ENCODE measurements around the gene C1orf87.

C1orf87 gene

DNA sequence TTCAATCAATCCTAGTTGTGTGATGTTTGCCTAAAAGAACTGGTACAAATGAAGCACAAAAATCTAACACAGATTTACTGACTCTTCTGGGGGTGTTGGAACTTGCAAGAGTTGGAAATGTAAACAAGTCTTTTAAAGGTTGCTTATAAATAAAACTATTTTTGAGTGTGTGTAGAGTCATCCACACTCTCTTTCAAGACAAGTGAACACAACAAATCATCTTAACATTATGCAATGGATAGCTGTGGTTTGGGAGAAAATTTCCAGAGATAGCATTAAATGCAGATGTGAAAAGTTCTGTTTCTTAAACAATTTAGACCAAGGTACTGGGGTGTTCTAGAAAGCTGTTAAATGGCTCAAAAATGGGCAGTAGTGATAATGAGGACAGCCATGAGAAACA is 28.7 kb downstream of the C1orf87 start:
- Histone ChIP-seq H3K4me1 (ENCODE audit: insufficient read depth, low read length) (no peaks in the 10 kb centered on the region), H3K4me3 (ENCODE audit: low read depth in 1 of 2, low read length in 2 of 2) (no peak overlapping the region), H3K9ac (ENCODE audit: low read depth, low read length) (no peak overlapping the region), H3K36me3 (ENCODE audit: insufficient read depth, low read length) (no peaks in the 10 kb centered on the region), H3K27me3 (ENCODE audit: insufficient read depth, low read length, poor library complexity) (no peaks in the 10 kb centered on the region), H3K4me2 (ENCODE audit: insufficient read depth, low read length) (no peak overlapping the region), H4K20me1 (ENCODE audit: insufficient read depth, low read length) (no peaks in the 10 kb centered on the region), H2AFZ (ENCODE audit: low read depth, low read length) (no peak overlapping the region), H3K79me2 (ENCODE audit: insufficient read depth, low read length) (no peaks in the 10 kb centered on the region), H3K9me3 (ENCODE audit: insufficient read depth, low read length, severe bottlenecking) (no peaks in the 10 kb centered on the region), H3K27ac (ENCODE audit: low read length) (no peak overlapping the region)
- no peak for ATAC-seq (ENCODE audit: insufficient read depth, low read depth)
- TF ChIP-seq EZH2 (IDR thresholded peaks at IDR 0.05; ENCODE audit: borderline replicate concordance, low read depth, low read length, severe bottlenecking) (no peak), CTCF (IDR thresholded peaks at IDR 0.05; ENCODE audit: borderline replicate concordance, extremely low read depth, low read length, poor library complexity, severe bottlenecking) (no peak)
- no peak for DNase-seq

- no peak overlapping the region for H3K27ac ChIP-seq (ENCODE audit: low read length)
- H3K36me3 ChIP-seq (ENCODE audit: insufficient read depth, low read length) = no peaks in the 10 kb centered on the region
- H2AFZ ChIP-seq (ENCODE audit: low read depth, low read length) = no peak overlapping the region
- H3K4me3 ChIP-seq (ENCODE audit: low read depth in 1 of 2, low read length in 2 of 2) = no peak overlapping the region
- no peaks in the 10 kb centered on the region for H3K4me1 ChIP-seq (ENCODE audit: insufficient read depth, low read length)
- no peaks in the 10 kb centered on the region for H3K79me2 ChIP-seq (ENCODE audit: insufficient read depth, low read length)
- H4K20me1 ChIP-seq (ENCODE audit: insufficient read depth, low read length) = no peaks in the 10 kb centered on the region
- H3K4me2 ChIP-seq (ENCODE audit: insufficient read depth, low read length) = no peak overlapping the region
- H3K9ac ChIP-seq (ENCODE audit: low read depth, low read length) = no peak overlapping the region
- no peaks in the 10 kb centered on the region for H3K9me3 ChIP-seq (ENCODE audit: insufficient read depth, low read length, severe bottlenecking)
- DNase-seq = no peak
- no peak for ATAC-seq (ENCODE audit: insufficient read depth, low read depth)
- no peaks in the 10 kb centered on the region for H3K27me3 ChIP-seq (ENCODE audit: insufficient read depth, low read length, poor library complexity)
- TF ChIP-seq CTCF (IDR thresholded peaks at IDR 0.05; ENCODE audit: borderline replicate concordance, extremely low read depth, low read length, poor library complexity, severe bottlenecking) (no peak), EZH2 (IDR thresholded peaks at IDR 0.05; ENCODE audit: borderline replicate concordance, low read depth, low read length, severe bottlenecking) (no peak)
Observed at GRCh38 chr1:60041783-60042182, 31.8 kb downstream of the C1orf87 start.

DNA sequence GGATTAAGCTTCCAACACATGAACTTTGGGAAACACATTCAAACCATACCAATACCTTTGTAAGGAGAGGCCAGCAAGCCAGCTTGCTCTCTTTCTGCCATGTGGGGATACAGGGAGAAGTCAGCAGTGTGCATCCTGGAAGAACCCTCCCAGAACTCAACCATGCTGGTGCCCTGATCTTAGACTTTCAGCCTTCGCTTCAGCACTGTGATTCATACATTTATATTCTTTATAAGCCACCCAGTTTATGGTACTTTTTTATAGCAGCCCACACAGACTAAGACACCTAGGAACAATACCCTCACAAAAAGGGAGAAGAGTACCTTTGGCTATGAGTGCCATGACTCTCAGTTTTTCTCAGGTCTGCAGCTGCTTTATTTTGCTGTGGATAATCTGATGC is 35.9 kb downstream of the C1orf87 start:
- Histone ChIP-seq H3K79me2 (ENCODE audit: insufficient read depth, low read length) (no peaks in the 10 kb centered on the region), H3K27me3 (ENCODE audit: insufficient read depth, low read length, poor library complexity) (no peaks in the 10 kb centered on the region), H3K9me3 (ENCODE audit: insufficient read depth, low read length, severe bottlenecking) (no peaks in the 10 kb centered on the region), H3K4me3 (ENCODE audit: low read depth in 1 of 2, low read length in 2 of 2) (no peak overlapping the region), H4K20me1 (ENCODE audit: insufficient read depth, low read length) (no peaks in the 10 kb centered on the region), H3K27ac (ENCODE audit: low read length) (no peak overlapping the region), H3K4me2 (ENCODE audit: insufficient read depth, low read length) (no peak overlapping the region), H3K36me3 (ENCODE audit: insufficient read depth, low read length) (no peaks in the 10 kb centered on the region), H3K9ac (ENCODE audit: low read depth, low read length) (no peak overlapping the region), H2AFZ (ENCODE audit: low read depth, low read length) (no peak overlapping the region), H3K4me1 (ENCODE audit: insufficient read depth, low read length) (no peaks in the 10 kb centered on the region)
- no peak for DNase-seq
- TF ChIP-seq CTCF (IDR thresholded peaks at IDR 0.05; ENCODE audit: borderline replicate concordance, extremely low read depth, low read length, poor library complexity, severe bottlenecking) (no peak), EZH2 (IDR thresholded peaks at IDR 0.05; ENCODE audit: borderline replicate concordance, low read depth, low read length, severe bottlenecking) (no peak)
- ATAC-seq (ENCODE audit: insufficient read depth, low read depth) = no peak
